Activated CD8-positive, alpha-beta memory T cell treated with anti-CD3 and anti-CD28 coated beads, Interleukin-2, amount 10 ng/mL, durations not matched to agents 7 days and 5 days (primary cell): Measurements from ENCODE around the gene YIF1A. TPM values are rescaled to one million over a fixed set of nuclear protein-coding genes. Genes with fewer than 3 reads are reported as not detected.
"Not testable (repeated sequence)": the region's sequence is repeated elsewhere in the genome, so short reads cannot be mapped to it uniquely, and the experiment has no call there.

Experiments
- ATAC-seq: fragments of 150-1000 bp; cut with Tn5 transposase; one replicate; pipeline ENCODE4 v1.10.0; 2021; ENCODE audit warnings: moderate library complexity
- CTCF ChIA-PET: fragments of 350-600 bp; sonication (Branson Sonifier 250); formaldehyde crosslinking; loops from one replicate; lab custom pipeline; 2021; ENCODE audit warnings: antibody characterized with exemption; lab: Charles Lee
- DNase-seq: peaks from one replicate; pipeline ENCODE4 v3.0.0-alpha.2; 2020
- H3K27ac Mint-ChIP-seq: one replicate; pipeline ENCODE4 v1.8.0; 2021; ENCODE audit warnings: mild to moderate bottlenecking, mixed read lengths
- H3K27me3 Mint-ChIP-seq: one replicate; pipeline ENCODE4 v1.8.0; 2021; ENCODE audit warnings: mixed read lengths
- H3K36me3 Mint-ChIP-seq: one replicate; pipeline ENCODE4 v1.8.0; 2021; ENCODE audit warnings: mild to moderate bottlenecking, mixed read lengths
- H3K4me1 Mint-ChIP-seq: one replicate; pipeline ENCODE4 v1.8.0; 2021; ENCODE audit warnings: mixed read lengths
- H3K4me3 Mint-ChIP-seq: one replicate; pipeline ENCODE4 v1.8.0; 2021; ENCODE audit warnings: mild to moderate bottlenecking, moderate library complexity, mixed read lengths
- H3K9me3 Mint-ChIP-seq: one replicate; pipeline ENCODE4 v1.8.0; 2022; ENCODE audit warnings: low read depth, mixed read lengths
- total RNA-seq, 2 experiments: library from RNA; stranded (reverse); gene quantifications; one replicate each; pipeline ENCODE4 v1.2.3, GENCODE V29; 2021

The YIF1A gene
- total RNA-seq, 2 experiments from 2014 or later: 56.5 to 73.9 TPM

GRCh38 chr11:66313321-66314185 is 24.6 kb upstream of the YIF1A start:
- Mint-ChIP-seq H3K36me3 (peaks cover 8% of the 10 kb centered on the region), H3K9me3 (no peaks in the 10 kb centered on the region), H3K4me1 (peaks cover 47% of the 10 kb centered on the region), H3K27me3 (peaks cover 3% of the 10 kb centered on the region), H3K4me3 (peak overlapping the region; percentile 89), H3K27ac (peak overlapping the region; percentile 91)
- CTCF ChIA-PET: interaction anchor here (0.5 to 7.0 kb wide), 19 partner anchors 9 to 197 kb away, joined by 3 to 174 read pairs (median 13); partner anchors contain the start of genes B4GAT1, BRMS1, DPP3 and MRPL11
- no peak for ATAC-seq
- DNase-seq: no peak

DNA sequence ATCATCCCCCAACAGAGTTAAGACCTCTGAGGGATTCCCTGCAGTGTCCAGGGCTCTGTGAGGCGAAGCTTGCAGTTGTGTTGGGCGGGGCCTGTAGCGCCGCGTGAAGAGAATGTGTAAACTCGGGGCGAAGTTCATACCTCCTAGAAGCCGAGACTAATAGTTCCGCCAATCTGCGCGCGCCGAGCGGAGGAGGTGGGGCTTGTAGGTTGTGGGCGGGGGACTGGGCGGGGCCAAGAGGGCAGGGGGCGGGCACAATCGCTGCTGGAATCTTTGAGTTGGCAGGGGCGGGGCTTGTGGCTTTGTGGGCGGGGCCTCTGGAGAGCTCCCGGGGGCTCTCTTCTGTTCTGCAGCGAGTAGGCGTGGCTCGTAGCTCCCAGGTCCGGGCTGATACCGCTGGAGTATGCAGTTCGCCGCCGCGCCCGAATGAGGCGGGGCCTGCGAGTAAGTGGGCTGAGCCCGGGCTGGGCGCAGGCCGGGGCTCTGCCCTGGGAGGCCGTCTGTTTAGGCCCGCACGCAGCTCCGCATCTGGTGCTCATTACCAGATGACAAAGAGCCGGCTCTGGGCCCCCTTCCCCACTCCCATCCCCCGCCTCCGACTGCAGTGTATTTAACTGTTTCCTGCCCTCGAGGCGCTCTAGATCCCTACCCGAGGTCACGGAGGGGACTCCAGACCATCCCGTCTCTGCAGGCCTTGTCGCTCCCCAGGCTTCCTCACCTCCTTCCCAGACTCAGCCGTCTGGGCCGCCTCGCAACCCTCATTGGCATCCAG is 23.8 kb upstream of the YIF1A start:
- H3K27ac Mint-ChIP-seq: peak overlapping the region; percentile 98
- no peaks in the 10 kb centered on the region for H3K9me3 Mint-ChIP-seq
- H3K4me3 Mint-ChIP-seq: peak overlapping the region; percentile 89
- DNase-seq (peak; percentile 99), ATAC-seq (peak; percentile 79)
- peaks cover 3% of the 10 kb centered on the region for H3K27me3 Mint-ChIP-seq
- peaks cover 7% of the 10 kb centered on the region for H3K36me3 Mint-ChIP-seq
- CTCF ChIA-PET: interaction anchor here (0.5 to 7.0 kb wide), 28 partner anchors 9 to 1261 kb away, joined by 3 to 174 read pairs (median 8); partner anchors contain the start of genes B4GAT1, BRMS1, DPP3 and MRPL11
- peaks cover 40% of the 10 kb centered on the region for H3K4me1 Mint-ChIP-seq

GRCh38 chr11:66311965-66312548 is 23.1 kb upstream of the YIF1A start:
- DNase-seq (peak; percentile 97), ATAC-seq (peak; percentile 72)
- Mint-ChIP-seq H3K4me3 (peak overlapping the region; percentile 89), H3K36me3 (peaks cover 7% of the 10 kb centered on the region), H3K27ac (peak overlapping the region; percentile 98), H3K4me1 (peaks cover 34% of the 10 kb centered on the region), H3K9me3 (no peaks in the 10 kb centered on the region), H3K27me3 (peaks cover 5% of the 10 kb centered on the region)
- CTCF ChIA-PET: interaction anchor here (0.6 to 7.0 kb wide), 33 partner anchors 10 to 487 kb away, joined by 3 to 174 read pairs (median 6); partner anchors contain the start of genes B4GAT1, BRMS1, DPP3 and MRPL11

DNA sequence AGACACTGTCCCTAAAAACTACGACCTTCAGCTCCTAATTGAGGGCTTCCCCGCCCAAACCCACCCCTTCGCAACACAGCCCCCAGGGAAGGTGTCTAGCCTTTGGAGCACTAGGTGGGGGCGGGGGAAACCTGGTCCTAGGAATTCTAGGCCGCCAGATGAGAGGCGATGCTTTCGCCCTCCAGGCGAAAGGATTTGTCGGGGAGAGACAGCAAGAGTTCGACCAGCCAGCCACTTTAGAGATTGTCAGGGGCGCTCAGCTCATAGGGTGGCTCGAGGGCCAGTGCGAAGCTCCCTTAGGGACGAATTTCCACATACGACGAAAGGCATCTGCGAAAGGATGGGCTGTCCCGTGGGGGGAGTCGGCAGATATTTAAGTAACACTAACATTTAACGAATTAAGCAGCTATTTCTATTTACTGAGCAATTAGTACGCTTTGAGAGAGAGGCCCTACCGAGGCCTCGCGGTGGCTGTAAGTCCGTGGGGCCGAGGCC is 22.6 kb upstream of the YIF1A start:
- Mint-ChIP-seq H3K4me3 (peak overlapping the region; percentile 89), H3K4me1 (peaks cover 34% of the 10 kb centered on the region), H3K9me3 (no peaks in the 10 kb centered on the region), H3K27me3 (peaks cover 5% of the 10 kb centered on the region), H3K36me3 (peaks cover 7% of the 10 kb centered on the region), H3K27ac (peak overlapping the region; percentile 98)
- CTCF ChIA-PET: interaction anchor here (0.6 to 7.0 kb wide), 26 partner anchors 11 to 303 kb away, joined by 3 to 174 read pairs (median 8); partner anchors contain the start of genes B4GAT1, BRMS1, MRPL11 and NPAS4
- ATAC-seq (no peak), DNase-seq (no peak)

DNA sequence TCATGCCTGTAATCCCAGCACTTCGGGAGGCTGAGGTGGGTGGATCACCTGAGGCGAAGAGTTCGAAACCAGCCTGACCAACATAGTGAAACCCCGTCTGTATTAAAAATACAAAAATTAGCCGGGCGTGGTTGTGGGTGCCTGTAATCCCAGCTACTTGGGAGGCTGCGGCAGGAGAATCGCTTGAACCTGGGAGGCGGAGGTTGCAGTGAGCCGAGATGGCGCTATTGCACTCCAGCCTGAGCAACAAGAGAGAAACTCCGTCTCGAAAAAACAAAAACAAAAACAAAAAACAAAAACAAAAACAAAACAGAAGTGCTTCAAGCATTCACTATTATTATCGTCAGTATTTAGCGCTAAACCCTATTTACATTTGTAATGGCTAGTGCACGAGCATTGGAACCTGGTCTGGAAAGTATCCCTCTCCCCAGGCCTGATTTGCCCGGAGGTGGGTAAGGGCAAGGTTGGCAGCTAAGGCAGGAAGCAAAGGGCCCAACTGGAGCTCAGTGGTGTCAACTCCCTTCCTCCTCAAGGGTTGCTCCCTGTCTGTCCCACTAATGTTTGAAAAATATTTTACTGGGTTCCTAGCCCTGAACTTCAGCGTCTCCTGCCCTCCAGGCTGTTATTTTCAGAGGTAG is 22.0 kb upstream of the YIF1A start:
- not testable (repeated sequence) for H3K27ac Mint-ChIP-seq, ATAC-seq, H3K9me3 Mint-ChIP-seq, DNase-seq, H3K4me3 Mint-ChIP-seq, H3K36me3 Mint-ChIP-seq, H3K27me3 Mint-ChIP-seq
- CTCF ChIA-PET: interaction anchor here (0.6 to 7.0 kb wide), 27 partner anchors 10 to 303 kb away, joined by 3 to 174 read pairs (median 8); partner anchors contain the start of genes B4GAT1, BRMS1, MRPL11 and NPAS4
- H3K4me1 Mint-ChIP-seq: peaks cover 30% of the 10 kb centered on the region

DNA sequence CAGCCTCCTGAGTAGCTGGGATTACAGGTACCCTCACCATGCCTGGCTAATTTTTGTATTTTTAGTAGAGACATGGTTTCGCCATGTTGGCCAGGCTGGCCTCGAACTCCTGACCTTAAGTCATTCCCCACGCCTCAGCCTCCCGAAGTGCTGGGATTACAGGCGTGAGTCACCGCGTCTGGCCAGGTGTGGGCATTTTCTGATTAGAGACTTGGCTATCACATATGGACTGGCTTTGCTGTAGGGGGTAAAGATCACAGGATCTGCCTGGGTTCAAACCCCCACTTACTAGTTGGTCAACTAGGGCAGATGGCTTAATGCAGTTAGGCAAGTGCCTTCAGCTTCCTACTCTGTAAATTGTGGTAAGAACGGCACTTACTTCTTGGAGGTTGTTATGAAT is 21.4 kb upstream of the YIF1A start:
- H3K36me3 Mint-ChIP-seq: peaks cover 3% of the 10 kb centered on the region
- H3K4me3 Mint-ChIP-seq: no peak overlapping the region
- peaks cover 5% of the 10 kb centered on the region for H3K27me3 Mint-ChIP-seq
- H3K27ac Mint-ChIP-seq: no peak overlapping the region
- CTCF ChIA-PET: interaction anchor here (0.7 to 7.0 kb wide), 6 partner anchors 15 to 79 kb away, joined by 3 to 174 read pairs (median 69); partner anchors contain the start of gene RIN1
- peaks cover 24% of the 10 kb centered on the region for H3K4me1 Mint-ChIP-seq
- DNase-seq (no peak), ATAC-seq (no peak)
- no peaks in the 10 kb centered on the region for H3K9me3 Mint-ChIP-seq

DNA sequence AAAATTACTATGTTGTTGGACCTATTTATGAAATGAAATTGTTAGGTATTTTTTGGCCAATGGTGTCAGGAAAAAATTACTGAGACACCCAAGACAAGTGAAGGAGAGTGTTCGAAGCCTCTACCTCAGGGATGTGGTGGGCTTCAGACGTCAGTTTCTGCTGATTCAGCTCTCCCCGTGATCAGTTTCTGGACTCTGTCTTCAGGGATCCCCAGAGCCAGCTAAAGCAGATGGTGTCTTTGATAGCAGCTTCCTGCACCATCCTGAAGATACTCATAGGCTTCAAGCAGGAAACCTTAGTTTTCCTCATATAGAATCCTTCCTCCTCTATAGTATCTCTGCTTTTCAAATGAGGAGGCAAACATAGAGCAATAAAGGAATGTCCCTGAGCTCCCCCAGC is 20.5 kb upstream of the YIF1A start:
- no peaks in the 10 kb centered on the region for H3K36me3 Mint-ChIP-seq
- no peaks in the 10 kb centered on the region for H3K9me3 Mint-ChIP-seq
- no peak overlapping the region for H3K4me3 Mint-ChIP-seq
- H3K4me1 Mint-ChIP-seq: peaks cover 17% of the 10 kb centered on the region
- DNase-seq (no peak), ATAC-seq (no peak)
- H3K27ac Mint-ChIP-seq: no peak overlapping the region
- H3K27me3 Mint-ChIP-seq: peaks cover 5% of the 10 kb centered on the region
- CTCF ChIA-PET: interaction anchor here (0.6 to 7.0 kb wide), 7 partner anchors 16 to 80 kb away, joined by 3 to 174 read pairs (median 63); partner anchors contain the start of genes RIN1 and YIF1A

- H3K27ac Mint-ChIP-seq: no peak overlapping the region
- no peaks in the 10 kb centered on the region for H3K36me3 Mint-ChIP-seq
- no peak overlapping the region for H3K4me3 Mint-ChIP-seq
- H3K9me3 Mint-ChIP-seq: no peaks in the 10 kb centered on the region
- DNase-seq (no peak), ATAC-seq (no peak)
- H3K27me3 Mint-ChIP-seq: peaks cover 2% of the 10 kb centered on the region
- CTCF ChIA-PET: interaction anchor here (2.4 to 5.5 kb wide), 2 partner anchors 10 to 86 kb away, joined by 7 to 28 read pairs; no protein-coding TSS in a partner anchor
- no peaks in the 10 kb centered on the region for H3K4me1 Mint-ChIP-seq
These were observed 13.7 kb upstream of the YIF1A start for GRCh38 chr11:66302656-66303055.

DNA sequence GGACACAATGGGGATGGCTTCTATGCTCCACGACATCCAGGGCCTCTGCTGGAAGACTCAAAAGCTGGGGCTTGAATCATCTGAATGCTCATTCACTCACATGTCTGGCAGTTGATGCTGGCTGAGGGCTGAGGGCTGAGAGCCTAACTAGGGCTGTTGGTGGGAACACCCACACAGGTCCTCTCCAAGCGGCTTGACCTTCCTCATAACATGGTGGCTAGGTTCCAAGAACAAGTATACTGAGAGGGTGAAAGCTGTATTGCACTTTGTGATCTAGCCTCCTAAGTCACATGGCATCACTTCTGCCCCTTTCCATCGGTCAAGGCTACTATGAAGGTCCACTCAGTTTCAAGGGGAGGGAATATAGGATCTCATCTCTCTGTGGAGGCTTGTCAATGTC is 10.2 kb upstream of the YIF1A start:
- Mint-ChIP-seq H3K36me3 (no peaks in the 10 kb centered on the region), H3K9me3 (no peaks in the 10 kb centered on the region), H3K4me3 (no peak overlapping the region), H3K27ac (no peak overlapping the region), H3K4me1 (no peaks in the 10 kb centered on the region), H3K27me3 (no peaks in the 10 kb centered on the region)
- DNase-seq (no peak), ATAC-seq (no peak)
- CTCF ChIA-PET: interaction anchor here (1.2 to 5.5 kb wide), 3 partner anchors 10 to 90 kb away, joined by 5 to 28 read pairs (median 8); partner anchors contain the start of gene YIF1A

DNA sequence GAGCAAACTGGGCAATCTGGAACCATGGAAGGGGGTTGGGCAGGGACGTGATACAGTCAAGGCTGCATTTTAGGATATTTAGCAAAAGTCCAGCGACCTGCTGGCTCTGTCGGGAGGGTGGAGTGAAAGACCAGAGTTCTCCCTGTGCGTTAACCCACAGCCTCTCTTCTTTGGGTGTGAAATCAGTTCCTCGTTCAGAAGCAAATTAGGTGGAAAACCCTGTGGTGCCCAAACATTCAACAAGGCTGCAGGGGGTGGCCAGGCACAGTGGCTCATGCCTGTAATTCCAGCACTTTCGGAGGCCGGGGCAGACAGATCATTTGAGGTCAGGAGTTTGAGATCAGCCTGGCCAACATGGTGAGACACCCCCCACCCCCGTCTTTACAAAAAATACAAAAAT is 8.7 kb upstream of the YIF1A start:
- Mint-ChIP-seq H3K9me3 (no peaks in the 10 kb centered on the region), H3K36me3 (no peaks in the 10 kb centered on the region)
- CTCF ChIA-PET: interaction anchor here (0.8 to 5.5 kb wide), 5 partner anchors 9 to 50 kb away, joined by 3 to 28 read pairs (median 5); partner anchors contain the start of genes B4GAT1, RAB1B and YIF1A

DNA sequence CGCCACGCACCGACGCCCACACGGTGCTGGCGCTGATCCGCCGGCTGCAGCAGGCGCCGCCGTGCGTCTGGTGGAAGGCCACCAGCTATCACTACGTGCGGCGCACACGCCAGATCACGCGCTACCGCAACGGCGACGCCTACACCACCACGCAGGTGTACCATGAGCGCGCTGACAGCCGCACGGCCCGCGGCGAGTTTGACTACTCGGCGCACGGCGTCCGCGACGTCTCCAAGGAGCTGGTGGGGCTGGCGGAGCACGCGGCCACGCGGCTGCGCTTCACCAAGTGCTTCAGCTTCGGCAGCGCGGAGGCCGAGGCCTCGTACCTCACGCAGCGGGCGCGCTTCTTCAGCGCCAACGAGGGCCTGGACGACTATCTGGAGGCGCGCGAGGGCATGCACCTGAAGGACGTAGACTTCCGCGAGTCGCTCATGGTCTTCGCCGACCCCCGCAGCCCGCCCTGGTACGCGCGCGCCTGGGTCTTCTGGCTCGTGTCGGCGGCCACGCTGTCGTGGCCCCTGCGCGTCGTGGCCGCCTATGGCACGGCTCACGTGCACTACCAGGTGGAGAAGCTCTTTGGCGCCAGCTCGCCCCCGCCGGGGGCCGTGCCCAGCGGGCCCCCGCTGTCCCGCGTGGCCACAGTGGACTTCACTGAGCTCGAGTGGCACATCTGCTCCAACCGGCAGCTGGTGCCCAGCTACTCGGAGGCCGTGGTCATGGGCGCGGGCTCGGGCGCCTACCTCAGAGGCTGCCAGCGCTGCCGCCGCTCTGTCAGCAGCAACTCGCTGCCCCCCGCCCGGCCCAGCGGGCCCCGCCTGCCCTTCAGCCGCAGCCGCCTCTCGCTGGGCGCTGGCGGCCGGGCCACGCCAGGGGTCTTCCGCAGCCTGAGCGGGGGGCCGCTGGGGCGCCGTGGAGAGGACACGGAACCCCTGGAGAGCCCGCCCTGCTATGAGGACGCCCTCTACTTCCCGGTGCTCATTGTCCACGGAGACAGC is 6.0 kb upstream of the YIF1A start:
- H3K27ac Mint-ChIP-seq: no peak overlapping the region
- H3K4me1 Mint-ChIP-seq: peaks cover 15% of the 10 kb centered on the region
- H3K4me3 Mint-ChIP-seq: no peak overlapping the region
- CTCF ChIA-PET: interaction anchor here (1.5 to 1.9 kb wide), 3 partner anchors 12 to 18 kb away, joined by 3 to 6 read pairs (median 4); no protein-coding TSS in a partner anchor
- no peak for DNase-seq
- ATAC-seq: no peak
- no peaks in the 10 kb centered on the region for H3K9me3 Mint-ChIP-seq
- H3K36me3 Mint-ChIP-seq: no peaks in the 10 kb centered on the region
- H3K27me3 Mint-ChIP-seq: peaks cover 28% of the 10 kb centered on the region

More for the DNA sequence above, 8.7 kb upstream of the YIF1A start:
- H3K27ac Mint-ChIP-seq: no peak overlapping the region
- ATAC-seq: no peak
- DNase-seq: no peak
- H3K27me3 Mint-ChIP-seq: peaks cover 10% of the 10 kb centered on the region
- H3K4me1 Mint-ChIP-seq: peaks cover 3% of the 10 kb centered on the region
- no peak overlapping the region for H3K4me3 Mint-ChIP-seq
